Esophagus muscularis mucosa (tissue), 3 donors: Measurements from ENCODE around the gene PRKAG2.

ENCODE experiments used
- CTCF ChIP-seq, 3 experiments: fragments of 200-600 bp in 2 of 3; fragments of 450-650 bp in 1 of 3; sonication (generic) in 2 of 3; IDR thresholded peaks; one replicate each; pipeline ENCODE4 v1.5.1; 2017 to 2019; ENCODE audit warnings: antibody characterized with exemption in 3 of 3, mild to moderate bottlenecking in 2 of 3, moderate library complexity in 1 of 3
- EP300 ChIP-seq: sonication (generic); formaldehyde crosslinking; IDR thresholded peaks from one replicate; pipeline ENCODE4 v1.6.1; 2017; ENCODE audit warnings: antibody characterized with exemption

- no peak for TF ChIP-seq EP300
- TF ChIP-seq CTCF (IDR thresholded peaks at IDR 0.05) = peak in 2 of 3 experiments; percentile 32 to 33
Observed at GRCh38 chr7:151736403-151736909, 140.5 kb downstream of the PRKAG2 start.
